HCT116 (cell line): ENCODE results near the gene RFLNA. TPM values are rescaled to one million over a fixed set of nuclear protein-coding genes. Genes with fewer than 3 reads are reported as not detected.

Experiments used
- ATAC-seq: fragments of 200-7000 bp; cut with Tn5 transposase; 2 replicates; pipeline ENCODE4 v1.9.1; 2020; ENCODE audit warnings: mild to moderate bottlenecking, moderate library complexity
- BruUV-seq: library from RNA; stranded (reverse); fragments of 400-500 nt; replicated peaks from 2 replicates; lab custom pipeline; 2021; lab: Mats Ljungman, UMichigan
- CTCF ChIA-PET: fragments of 300-600 bp; sonication (Branson Sonifier 250); formaldehyde crosslinking; loops from one replicate; lab custom pipeline; 2021; ENCODE audit warnings: antibody characterized with exemption; lab: Charles Lee
- POLR2A ChIA-PET: fragments of 300-600, 350-600 bp; sonication (Branson Sonifier 250); formaldehyde crosslinking; loops from one replicate; lab custom pipeline; 2021; ENCODE audit warnings: antibody characterized with exemption; lab: Charles Lee
- RAD21 ChIA-PET, 2 experiments: fragments of 300-600 bp; sonication (Branson Sonifier 250); formaldehyde crosslinking; loops; one replicate each; lab custom pipeline; 2023; ENCODE audit warnings: low total read pairs in 2 of 2; ENCODE audit not compliant: uncharacterized antibody in 2 of 2, unreplicated experiment in 2 of 2, low non-redundant PET in 1 of 2; lab: Charles Lee
- DNase-seq: peaks from one replicate; pipeline ENCODE4 v3.0.0-alpha.2; 2010; ENCODE audit warnings: low read depth, low spot score
- H2AFZ ChIP-seq: fragments of 200-600 bp; shearing (Covaris generic), sonication (generic); 2 replicates; pipeline ENCODE4 v1.6.1; 2017; ENCODE audit warnings: low read depth, mixed run types, mixed read lengths, antibody characterized with exemption, low read length; ENCODE audit not compliant: poor library complexity, severe bottlenecking
- H3K27ac ChIP-seq: 2 replicates; pipeline ENCODE4 v1.5.1; 2012; ENCODE audit warnings: low read depth, low read length
- H3K27me3 ChIP-seq: fragments of 200-600 bp; sonication (generic); 2 replicates; pipeline ENCODE4 v1.6.1; 2016; ENCODE audit warnings: mixed run types, low read length, mixed read lengths; ENCODE audit not compliant: insufficient read depth
- H3K36me3 ChIP-seq, 2 experiments: fragments of 200-500 bp in 1 of 2; fragments of 200-600 bp in 1 of 2; sonication (Bioruptor generic) in 1 of 2; sonication (generic) in 1 of 2; 2 replicates each; pipeline versions ENCODE4 v1.5.1 to v1.6.1; 2014 to 2016; ENCODE audit warnings: low read length in 2 of 2, inconsistent platforms in 1 of 2, mixed read lengths in 1 of 2, mixed run types in 1 of 2; ENCODE audit not compliant: insufficient read depth in 2 of 2, control insufficient read depth in 1 of 2
- H3K4me1 ChIP-seq, 2 experiments: fragments of 200-600 bp in 1 of 2; sonication (generic) in 1 of 2; 2 replicates each; pipeline versions ENCODE4 v1.5.1 to v1.6.1; 2012 to 2017; ENCODE audit warnings: low read length in 2 of 2, inconsistent platforms in 1 of 2, mild to moderate bottlenecking in 1 of 2, mixed read lengths in 1 of 2, mixed run types in 1 of 2, moderate library complexity in 1 of 2; ENCODE audit not compliant: insufficient read depth in 2 of 2, control insufficient read depth in 1 of 2
- H3K4me2 ChIP-seq: fragments of 200-600 bp; sonication (generic); 2 replicates; pipeline ENCODE4 v1.6.1; 2017; ENCODE audit warnings: mixed run types, low read length, mixed read lengths
- H3K4me3 ChIP-seq, 2 experiments: fragments of 200-600 bp in 1 of 2; sonication (generic) in 1 of 2; replicated peaks in 1 of 2; 2 replicates each; pipeline ENCODE4 v1.5.1; 2011 to 2016; ENCODE audit warnings: low read length in 2 of 2, control low read depth in 1 of 2, low read depth in 1 of 2, mild to moderate bottlenecking in 1 of 2, mixed read lengths in 1 of 2, mixed run types in 1 of 2
- H3K79me2 ChIP-seq: fragments of 200-600 bp; sonication (generic); 2 replicates; pipeline ENCODE4 v1.6.1; 2017; ENCODE audit warnings: mild to moderate bottlenecking, mixed run types, low read length, moderate library complexity, mixed read lengths; ENCODE audit not compliant: insufficient read depth
- H3K9ac ChIP-seq: fragments of 200-600 bp; sonication (generic); 2 replicates; pipeline ENCODE4 v1.6.1; 2016; ENCODE audit warnings: low read length, mixed read lengths
- H3K9me2 ChIP-seq: fragments of 200-600 bp; sonication (generic), shearing (Covaris generic); 2 replicates; pipeline ENCODE4 v1.6.1; 2017; ENCODE audit warnings: mixed run types, mild to moderate bottlenecking, moderate library complexity; ENCODE audit not compliant: insufficient read depth
- H3K9me3 ChIP-seq, 2 experiments: fragments of 200-500 bp in 1 of 2; fragments of 200-600 bp in 1 of 2; sonication (Bioruptor generic) in 1 of 2; sonication (generic) in 1 of 2; 2 replicates each; pipeline ENCODE4 v1.6.1; 2014 to 2017; ENCODE audit warnings: low read length in 2 of 2, mixed read lengths in 2 of 2, inconsistent platforms in 1 of 2, low read depth in 1 of 2, mild to moderate bottlenecking in 1 of 2, mixed run types in 1 of 2, moderate library complexity in 1 of 2; ENCODE audit not compliant: control insufficient read depth in 1 of 2, insufficient read depth in 1 of 2
- H4K20me1 ChIP-seq: fragments of 200-600 bp; sonication (generic), shearing (Covaris generic); 2 replicates; pipeline ENCODE4 v1.6.1; 2017; ENCODE audit warnings: mixed run types, mild to moderate bottlenecking, moderate library complexity; ENCODE audit not compliant: insufficient read depth
- CBX3 ChIP-seq: IDR thresholded peaks from 2 replicates; pipeline ENCODE4 v1.6.1; 2012; ENCODE audit warnings: low read depth
- CEBPB ChIP-seq: IDR thresholded peaks from 2 replicates; pipeline ENCODE4 v1.6.1; 2012; ENCODE audit warnings: low read depth
- EGR1 ChIP-seq: IDR thresholded peaks from 2 replicates; pipeline ENCODE4 v1.6.1; 2012; ENCODE audit warnings: low read depth
- ELF1 ChIP-seq: IDR thresholded peaks from 2 replicates; pipeline ENCODE4 v1.6.1; 2012; ENCODE audit warnings: low read depth, borderline replicate concordance
- EZH2 ChIP-seq: fragments of 200-600 bp; sonication (generic); IDR thresholded peaks from 2 replicates; pipeline ENCODE4 v1.6.1; 2017; ENCODE audit warnings: antibody characterized with exemption, mixed run types
- EZH2phosphoT487 ChIP-seq: fragments of 200-600 bp; IDR thresholded peaks from 2 replicates; pipeline ENCODE4 v1.6.1; 2018; ENCODE audit warnings: antibody characterized with exemption, borderline replicate concordance
- FOSL1 ChIP-seq: IDR thresholded peaks from 2 replicates; pipeline ENCODE4 v1.6.1; 2012; ENCODE audit warnings: low read depth
- MAX ChIP-seq: IDR thresholded peaks from 2 replicates; pipeline ENCODE4 v1.6.1; 2012
- POLR2A ChIP-seq: IDR thresholded peaks from 2 replicates; pipeline ENCODE4 v1.7.0; 2011; ENCODE audit warnings: borderline replicate concordance; ENCODE audit not compliant: insufficient read depth, insufficient read length; ENCODE audit errors: extremely low read depth
- POLR2AphosphoS5 ChIP-seq: IDR thresholded peaks from 2 replicates; pipeline ENCODE4 v1.6.1; 2011; ENCODE audit warnings: mild to moderate bottlenecking, low read depth, low read length, moderate library complexity
- RAD21 ChIP-seq: IDR thresholded peaks from 2 replicates; pipeline ENCODE4 v1.6.1; 2012; ENCODE audit warnings: low read depth, mild to moderate bottlenecking
- SP1 ChIP-seq: IDR thresholded peaks from 2 replicates; pipeline ENCODE4 v1.6.1; 2012; ENCODE audit warnings: low read depth
- TCF7L2 ChIP-seq: IDR thresholded peaks from 2 replicates; pipeline ENCODE4 v1.7.0; 2011; ENCODE audit warnings: borderline replicate concordance, inconsistent platforms; ENCODE audit not compliant: insufficient read depth, insufficient read length; ENCODE audit errors: extremely low read depth
- YY1 ChIP-seq: IDR thresholded peaks from 2 replicates; pipeline ENCODE4 v1.6.1; 2011; ENCODE audit warnings: low read length, low read depth, moderate library complexity, mild to moderate bottlenecking; ENCODE audit not compliant: insufficient replicate concordance; ENCODE audit errors: extremely low read depth
- ZBTB33 ChIP-seq: IDR thresholded peaks from 2 replicates; pipeline ENCODE4 v1.6.1; 2011; ENCODE audit warnings: mild to moderate bottlenecking, low read length, moderate library complexity; ENCODE audit not compliant: insufficient replicate concordance; ENCODE audit errors: extremely low read depth
- ZFX ChIP-seq: fragments of 450-650 bp; IDR thresholded peaks from 2 replicates; pipeline ENCODE4 v1.6.1; 2017
- ZNF274 ChIP-seq: fragments of 200-500 bp; sonication (Bioruptor generic); IDR thresholded peaks from 2 replicates; pipeline ENCODE4 v1.6.1; 2014; ENCODE audit warnings: mild to moderate bottlenecking, low read depth, low read length, inconsistent platforms
- intact Hi-C: fragments of 100-400 bp; cut with micrococcal nuclease; formaldehyde crosslinking; loops from 2 replicates; pipeline ENCODE4 v1.10.0; 2022
- total RNA-seq: library from RNA; stranded (reverse); gene quantifications from one replicate; pipeline ENCODE4 v1.2.1, GENCODE V29; 2021; ENCODE audit not compliant: unreplicated experiment
- TF ChIP-seq, protein P1 (sequence below): IDR thresholded peaks from 2 replicates; pipeline ENCODE4 v1.6.1; 2012

The RFLNA gene
- total RNA-seq, 1 experiment from 2014 or later, result not detected

- no peak for TF ChIP-seq CEBPB
- TF ChIP-seq ELF1, result no peak
- no peak for TF ChIP-seq SP1
- TF ChIP-seq POLR2A, result no peak
- TF ChIP-seq ZFX, result no peak
- TF ChIP-seq ZNF274, result no peak
- no peak for TF ChIP-seq MAX
- TF ChIP-seq, protein P1, sequence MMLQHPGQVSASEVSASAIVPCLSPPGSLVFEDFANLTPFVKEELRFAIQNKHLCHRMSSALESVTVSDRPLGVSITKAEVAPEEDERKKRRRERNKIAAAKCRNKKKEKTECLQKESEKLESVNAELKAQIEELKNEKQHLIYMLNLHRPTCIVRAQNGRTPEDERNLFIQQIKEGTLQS, result no peak
- TF ChIP-seq POLR2AphosphoS5, result no peak
- no peak for TF ChIP-seq FOSL1
- no peak for TF ChIP-seq RAD21
- TF ChIP-seq EZH2phosphoT487, result no peak
- TF ChIP-seq TCF7L2, result no peak
- TF ChIP-seq EGR1, result no peak
- TF ChIP-seq CBX3, result no peak
- no peak for TF ChIP-seq ZBTB33
- no peak for TF ChIP-seq YY1
- TF ChIP-seq EZH2, result no peak
- DNase-seq, result no peak
- H4K20me1 ChIP-seq, result no peaks in the 10 kb centered on the region
- ChIA-PET POLR2A (no interaction called here), CTCF (no interaction called here), RAD21 (no interaction called here)
- H3K9me3 ChIP-seq, result no peaks in the 10 kb centered on the region
- H2AFZ ChIP-seq, result no peak overlapping the region
- no peaks in the 10 kb centered on the region for H3K79me2 ChIP-seq
- no peaks in the 10 kb centered on the region for H3K4me1 ChIP-seq
- H3K4me3 ChIP-seq, result no peak overlapping the region
- no peaks in the 10 kb centered on the region for H3K36me3 ChIP-seq
- no peak overlapping the region for H3K27ac ChIP-seq
- H3K27me3 ChIP-seq, result 0 out of 2 replicates have a peak, but pooled peaks cover 9% of the 10 kb centered on the region
- no peak overlapping the region for H3K4me2 ChIP-seq
- ATAC-seq, result no peak
- no TSS peak for BruUV-seq
- no peaks in the 10 kb centered on the region for H3K9me2 ChIP-seq
- intact Hi-C loops, result no loop called here
- H3K9ac ChIP-seq, result no peak overlapping the region
Observed at GRCh38 chr12:124252964-124253363, 41.9 kb upstream of the RFLNA start.
